GM12878 (cell line): Measurements from ENCODE around the gene SARDH. TPM values are rescaled to one million over a fixed set of nuclear protein-coding genes. Genes with fewer than 3 reads are reported as not detected.

ENCODE experiments used
- ATAC-seq: fragments of 200-7000 bp; cut with Tn5 transposase; 3 replicates; pipeline ENCODE4 v1.9.1; 2020; ENCODE audit warnings: mild to moderate bottlenecking, moderate library complexity
- BruUV-seq: library from RNA; stranded (reverse); fragments of 400-500 nt; replicated peaks from 2 replicates; lab custom pipeline; 2021; lab: Mats Ljungman, UMichigan
- CTCF ChIA-PET: fragments of 300-600 bp; sonication (Branson Sonifier 250); formaldehyde crosslinking; extraction: SDS; loops from one replicate; lab custom pipeline; 2021; ENCODE audit warnings: inconsistent platforms; lab: Yijun Ruan, JAX
- POLR2A ChIA-PET: fragments of 350-600 bp; formaldehyde crosslinking; extraction: SDS; loops from one replicate; lab custom pipeline; 2021; ENCODE audit warnings: inconsistent platforms; lab: Charles Lee
- RAD21 ChIA-PET: fragments of 300-600 bp; sonication (Branson Sonifier 250); formaldehyde crosslinking; loops from one replicate; lab custom pipeline; 2023; ENCODE audit warnings: antibody characterized with exemption; ENCODE audit not compliant: unreplicated experiment; lab: Charles Lee
- SMC1A ChIA-PET: fragments of 300-600 bp; sonication (Branson Sonifier 250); formaldehyde crosslinking; loops from one replicate; lab custom pipeline; 2023; ENCODE audit not compliant: unreplicated experiment, uncharacterized antibody; lab: Charles Lee
- DNase-seq: peaks from one replicate; pipeline ENCODE4 v3.0.0-alpha.2; 2011; ENCODE audit warnings: low read depth, low spot score
- FAIRE-seq: peaks from 3 replicates; lab custom pipeline; 2011; peaks lifted over from hg19 to GRCh38; lab: Jason Lieb, UNC
- H2AFZ ChIP-seq: 2 replicates; pipeline ENCODE4 v1.6.0; 2011; ENCODE audit warnings: low read depth, low read length, control low read depth; ENCODE audit not compliant: control insufficient read depth
- H3K27ac ChIP-seq: 2 replicates; pipeline ENCODE4 v1.5.1; 2011; ENCODE audit warnings: control low read depth; ENCODE audit not compliant: control insufficient read depth, insufficient read depth
- H3K27me3 ChIP-seq, 2 experiments: replicated peaks in 1 of 2; 2 replicates each; pipeline versions ENCODE4 v1.6.0 to v1.6.1; 2011; ENCODE audit warnings: low read length in 1 of 2; ENCODE audit not compliant: control insufficient read depth in 2 of 2, insufficient read depth in 2 of 2
- H3K36me3 ChIP-seq, 2 experiments: 2 replicates each; pipeline ENCODE4 v1.5.1; 2011; ENCODE audit warnings: low read length in 1 of 2; ENCODE audit not compliant: control insufficient read depth in 2 of 2, insufficient read depth in 2 of 2
- H3K4me1 ChIP-seq: 2 replicates; pipeline ENCODE4 v1.6.1; 2011; ENCODE audit warnings: mild to moderate bottlenecking, low read length, moderate library complexity, mixed read lengths; ENCODE audit not compliant: control insufficient read depth, insufficient read depth
- H3K4me2 ChIP-seq: 2 replicates; pipeline ENCODE4 v1.6.0; 2011; ENCODE audit warnings: control low read depth; ENCODE audit not compliant: control insufficient read depth, insufficient read depth
- H3K4me3 ChIP-seq: fragments of 200-600 bp; sonication (generic); 2 replicates; pipeline ENCODE4 v1.5.1; 2016
- H3K79me2 ChIP-seq: 2 replicates; pipeline ENCODE4 v1.6.0; 2011; ENCODE audit warnings: low read length; ENCODE audit not compliant: control insufficient read depth, insufficient read depth
- H3K9ac ChIP-seq: 2 replicates; pipeline ENCODE4 v1.8.0; 2011; ENCODE audit warnings: low read length, control low read depth, mixed read lengths; ENCODE audit not compliant: control insufficient read depth, insufficient read depth
- H3K9me3 ChIP-seq: replicated peaks from 3 replicates; pipeline ENCODE4 v1.5.1; 2011; ENCODE audit warnings: mild to moderate bottlenecking, low read length; ENCODE audit not compliant: control insufficient read depth, insufficient read depth
- H4K20me1 ChIP-seq: 2 replicates; pipeline ENCODE4 v1.6.0; 2011; ENCODE audit not compliant: control insufficient read depth, insufficient read depth
- CEBPB ChIP-seq, 2 experiments: fragments of 150-350 bp in 1 of 2; IDR thresholded peaks; 2 replicates each; pipeline ENCODE4 v1.6.1; 2012 to 2014; ENCODE audit warnings: low read depth in 2 of 2, low read length in 2 of 2, borderline replicate concordance in 1 of 2, inconsistent platforms in 1 of 2
- CTCF ChIP-seq, 3 experiments: IDR thresholded peaks in 2 of 3; conservative IDR thresholded peaks in 1 of 3; 2 replicates each; pipeline ENCODE4 v1.5.1; 2011; ENCODE audit warnings: low read depth in 3 of 3, low read length in 3 of 3, mild to moderate bottlenecking in 3 of 3, control low read depth in 2 of 3, moderate library complexity in 2 of 3, inconsistent platforms in 1 of 3, mixed read lengths in 1 of 3; ENCODE audit not compliant: control insufficient read depth in 2 of 3, insufficient read depth in 1 of 3; ENCODE audit errors: extremely low read depth in 1 of 3
- WGBS: methylation state at CpG from one replicate; pipeline ENCODE4 v1.1.6; 2016; ENCODE audit warnings: low lambda C conversion rate; ENCODE audit not compliant: insufficient replicate concordance, insufficient coverage; ENCODE audit errors: missing lambda C conversion rate; 5-methylcytosine and 5-hydroxymethylcytosine counted together
- in situ Hi-C: fragments of 300-500 bp; cut with MboI; formaldehyde crosslinking; loops from 9 replicates; pipeline ENCODE4 v1.14.3; 2018; ENCODE audit warnings: mixed read lengths
- intact Hi-C: fragments of 100-400 bp; cut with micrococcal nuclease; formaldehyde crosslinking; loops from one replicate; pipeline ENCODE4 v1.14.2; 2022; ENCODE audit not compliant: unreplicated experiment
- polyA plus RNA-seq, 11 experiments: library from polyadenylated mRNA; depleted of rRNA in 4 of 11; unstranded in 6 of 11; stranded (reverse) in 5 of 11; fragments of >200 nt; fragmentation: Nextera tagmentation in 4 of 11; fragmentation: Illumina TruSeq in 1 of 11; extraction: Ambion mirVana in 4 of 11; extraction: Trizol in 1 of 11; gene quantifications; 1 replicate in 1 of 11; 2 replicates in 10 of 11; pipeline versions ENCODE4 v1.2.1 to v1.2.3, GENCODE V29; 2011 to 2016; ENCODE audit warnings: inconsistent platforms in 2 of 11, missing spikeins in 2 of 11, low read depth in 1 of 11
- total RNA-seq, 4 experiments: library from RNA; depleted of rRNA in 3 of 4; stranded (reverse); fragments of >200 nt in 3 of 4; fragmentation: Illumina TruSeq in 1 of 4; extraction: Trizol in 1 of 4; gene quantifications; 2 replicates each; pipeline versions ENCODE4 v1.2.1 to v1.2.3, GENCODE V29; 2013 to 2021

The SARDH gene
- total and polyA plus RNA-seq, 10 of the 15 experiments (the other 5 are each of a cell fraction or from before 2014, with no cell fraction given) = 0.03 to 0.15 (median 0.10) TPM; not detected in 6

GRCh38 chr9:133727876-133728441, 10.2 kb downstream of the SARDH start:
- no TSS peak for BruUV-seq
- ChIA-PET CTCF (interaction anchor here (1.0 to 1.7 kb wide), 6 partner anchors 8 to 194 kb away, joined by 3 to 10 read pairs (median 5); no protein-coding TSS in a partner anchor), POLR2A (no interaction called here), SMC1A (no interaction called here)
- H2AFZ ChIP-seq = no peak overlapping the region
- 41% methylated on average over 16 of the region's 18 CpGs for whole genome bisulfite sequencing
- in situ Hi-C loops = no loop called here
- 0 out of 6 replicates have a peak, but pooled peaks of 2 of the 3 experiments have one; percentile 2 to 7 for TF ChIP-seq CTCF (IDR thresholded peaks at IDR 0.05 in 2 of 3, conservative IDR thresholded peaks at IDR 0.05 in 1 of 3; ENCODE audit: control insufficient read depth in 2 of 3, extremely low read depth in 1 of 3, insufficient read depth in 1 of 3, low read depth in 3 of 3, low read length in 3 of 3)
- TF ChIP-seq CEBPB (IDR thresholded peaks at IDR 0.05; ENCODE audit: borderline replicate concordance in 1 of 2, low read depth in 2 of 2, low read length in 2 of 2) = no peak
- TF ChIP-seq, all 136 proteins: peak for 1
- Histone ChIP-seq H3K9ac (no peak overlapping the region), H3K4me2 (no peak overlapping the region), H3K79me2 (no peaks in the 10 kb centered on the region), H3K27ac (no peak overlapping the region), H3K36me3 (no peaks in the 10 kb centered on the region), H3K4me1 (no peaks in the 10 kb centered on the region), H4K20me1 (no peaks in the 10 kb centered on the region), H3K9me3 (no peaks in the 10 kb centered on the region), H3K4me3 (no peak overlapping the region), H3K27me3 (no peaks in the 10 kb centered on the region; a peak in 2 of 4 replicates)
- DNase-seq (no peak), ATAC-seq (peak; percentile 54), FAIRE-seq (no peak)
- intact Hi-C loops = loop anchor here (2.0 to 10.0 kb wide), 2 partner anchors 143 to 195 kb away; no protein-coding TSS in a partner anchor
- RAD21 ChIA-PET = interaction anchor here (1.6 to 2.2 kb wide), 2 partner anchors 194 to 266 kb away, joined by 5 to 9 read pairs; partner anchors contain the start of gene ADAMTSL2
